H1 (cell line): ENCODE data around the gene TAF6. TPM values are rescaled to one million over a fixed set of nuclear protein-coding genes. Genes with fewer than 3 reads are reported as not detected.
A peak's percentile ranks its signal among the peaks of the same experiment; 100 is the strongest.

ENCODE experiments used
- CTCF ChIA-PET: fragments of 300-600 bp; sonication (Branson Sonifier 250); formaldehyde crosslinking; loops from one replicate; lab custom pipeline; 2021; ENCODE audit not compliant: partially characterized antibody; lab: Charles Lee
- POLR2A ChIA-PET: fragments of 300-600 bp; sonication (Branson Sonifier 250); formaldehyde crosslinking; loops from one replicate; lab custom pipeline; 2021; ENCODE audit warnings: inconsistent platforms; ENCODE audit not compliant: partially characterized antibody; lab: Charles Lee
- DNase-seq, 2 experiments: peaks; one replicate each; pipeline versions ENCODE4 v3.0.0 to v3.0.0-alpha.2; 2010 to 2022; ENCODE audit warnings: low spot score in 2 of 2, low read depth in 1 of 2, mixed read lengths in 1 of 2
- FAIRE-seq: peaks from 2 replicates; lab custom pipeline; 2011; peaks lifted over from hg19 to GRCh38; lab: Jason Lieb, UNC
- H2AFZ ChIP-seq: 2 replicates; pipeline ENCODE4 v1.8.1; 2012; ENCODE audit warnings: low read length, inconsistent platforms
- H2AK5ac ChIP-seq: 2 replicates; pipeline ENCODE4 v1.6.1; 2013; ENCODE audit warnings: low read depth, low read length
- H2BK120ac ChIP-seq: replicated peaks from 2 replicates; pipeline ENCODE3; 2013; ENCODE audit warnings: low read depth, low read length, inconsistent platforms
- H2BK12ac ChIP-seq: 2 replicates; pipeline ENCODE4 v1.6.1; 2013; ENCODE audit warnings: low read depth, low read length
- H2BK15ac ChIP-seq: 2 replicates; pipeline ENCODE4 v1.6.1; 2013; ENCODE audit warnings: low read length
- H2BK20ac ChIP-seq: 2 replicates; pipeline ENCODE4 v1.6.1; 2013; ENCODE audit warnings: low read length
- H2BK5ac ChIP-seq: 2 replicates; pipeline ENCODE4 v1.6.1; 2013; ENCODE audit warnings: low read depth, low read length
- H3K14ac ChIP-seq: 2 replicates; pipeline ENCODE4 v1.6.1; 2013; ENCODE audit warnings: inconsistent platforms; ENCODE audit not compliant: insufficient read length
- H3K18ac ChIP-seq: 2 replicates; pipeline ENCODE4 v1.6.1; 2013; ENCODE audit warnings: low read length; ENCODE audit errors: extremely low read depth
- H3K23ac ChIP-seq: 2 replicates; pipeline ENCODE4 v1.6.1; 2013; ENCODE audit warnings: inconsistent platforms; ENCODE audit not compliant: insufficient read length
- H3K23me2 ChIP-seq: 2 replicates; pipeline ENCODE4 v1.6.1; 2013; ENCODE audit warnings: low read depth, low read length
- H3K27ac ChIP-seq: 2 replicates; pipeline ENCODE4 v1.6.1; 2011; ENCODE audit warnings: low read depth, low read length, inconsistent platforms
- H3K27me3 ChIP-seq, 4 experiments: replicated peaks in 1 of 4; 1 replicate in 1 of 4; 2 replicates in 3 of 4; pipeline versions ENCODE4 v1.6.1 to v1.8.1; 2011 to 2013; ENCODE audit warnings: low read length in 3 of 4, mild to moderate bottlenecking in 3 of 4, inconsistent platforms in 2 of 4, mixed read lengths in 2 of 4, moderate library complexity in 1 of 4; ENCODE audit not compliant: control insufficient read depth in 3 of 4, insufficient read depth in 3 of 4; ENCODE audit errors: extremely low read depth in 1 of 4
- H3K36me3 ChIP-seq, 4 experiments: 2 replicates each; pipeline versions ENCODE4 v1.6.1 to v1.8.1; 2011 to 2013; ENCODE audit warnings: mild to moderate bottlenecking in 4 of 4, low read length in 3 of 4, moderate library complexity in 2 of 4, control low read depth in 1 of 4, inconsistent platforms in 1 of 4; ENCODE audit not compliant: insufficient read depth in 4 of 4, control insufficient read depth in 2 of 4
- H3K4ac ChIP-seq: replicated peaks from 2 replicates; pipeline ENCODE3; 2013; ENCODE audit warnings: low read length, low read depth, mixed read lengths, inconsistent platforms; ENCODE audit not compliant: insufficient read length
- H3K4me1 ChIP-seq, 4 experiments: replicated peaks in 1 of 4; 1 replicate in 1 of 4; 2 replicates in 3 of 4; pipeline versions ENCODE4 v1.6.1 to v1.8.1; 2011 to 2013; ENCODE audit warnings: low read length in 3 of 4, inconsistent platforms in 2 of 4, mixed read lengths in 1 of 4; ENCODE audit not compliant: insufficient read depth in 4 of 4, control insufficient read depth in 3 of 4
- H3K4me2 ChIP-seq, 2 experiments: 2 replicates each; pipeline versions ENCODE4 v1.6.1 to v1.8.1; 2011 to 2013; ENCODE audit warnings: low read depth in 2 of 2, low read length in 2 of 2, control low read depth in 1 of 2, inconsistent platforms in 1 of 2, mild to moderate bottlenecking in 1 of 2; ENCODE audit not compliant: insufficient read depth in 1 of 2
- H3K4me3 ChIP-seq, 4 experiments: fragments of 200-600, 300-600 bp in 1 of 4; sonication (generic), shearing (Covaris generic), sonication (Bioruptor Twin) in 1 of 4; 2 replicates each; pipeline versions ENCODE4 v1.5.1 to v1.8.1; 2011 to 2016; ENCODE audit warnings: low read length in 4 of 4, low read depth in 3 of 4, control low read depth in 2 of 4, inconsistent platforms in 2 of 4, mild to moderate bottlenecking in 2 of 4, mixed read lengths in 1 of 4, moderate library complexity in 1 of 4; ENCODE audit not compliant: insufficient read depth in 2 of 4; ENCODE audit errors: extremely low read depth in 1 of 4
- H3K56ac ChIP-seq: replicated peaks from 2 replicates; pipeline ENCODE3; 2013; ENCODE audit warnings: low read depth, mild to moderate bottlenecking, mixed read lengths, low read length, inconsistent platforms; ENCODE audit not compliant: insufficient read length
- H3K79me1 ChIP-seq: 2 replicates; pipeline ENCODE4 v1.6.1; 2013; ENCODE audit warnings: low read depth, low read length, control low read depth
- H3K79me2 ChIP-seq, 2 experiments: 2 replicates each; pipeline versions ENCODE4 v1.6.1 to v1.8.1; 2012 to 2013; ENCODE audit warnings: low read length in 2 of 2, mild to moderate bottlenecking in 2 of 2, inconsistent platforms in 1 of 2; ENCODE audit not compliant: insufficient read depth in 2 of 2, control insufficient read depth in 1 of 2
- H3K9ac ChIP-seq, 4 experiments: replicated peaks in 1 of 4; 1 replicate in 1 of 4; 2 replicates in 3 of 4; pipeline versions ENCODE4 v1.6.1 to v1.8.1; 2011 to 2013; ENCODE audit warnings: low read depth in 3 of 4, low read length in 3 of 4, control low read depth in 2 of 4, mild to moderate bottlenecking in 2 of 4, moderate library complexity in 2 of 4, inconsistent platforms in 1 of 4; ENCODE audit errors: extremely low read depth in 1 of 4
- H3K9me3 ChIP-seq, 2 experiments: 2 replicates each; pipeline versions ENCODE4 v1.6.1 to v1.8.1; 2012 to 2013; ENCODE audit warnings: mild to moderate bottlenecking in 2 of 2, moderate library complexity in 2 of 2, control low read depth in 1 of 2, inconsistent platforms in 1 of 2, low read depth in 1 of 2, low read length in 1 of 2, mixed read lengths in 1 of 2; ENCODE audit not compliant: insufficient read depth in 2 of 2
- H4K20me1 ChIP-seq, 2 experiments: replicated peaks in 1 of 2; 2 replicates each; pipeline versions ENCODE3 to v1.8.1; 2011 to 2013; ENCODE audit warnings: inconsistent platforms in 2 of 2, low read length in 2 of 2, mild to moderate bottlenecking in 1 of 2; ENCODE audit not compliant: insufficient read depth in 2 of 2, control insufficient read depth in 1 of 2
- H4K5ac ChIP-seq: 2 replicates; pipeline ENCODE4 v1.6.1; 2013; ENCODE audit warnings: low read length, low read depth, mixed read lengths, inconsistent platforms; ENCODE audit not compliant: insufficient read length
- H4K8ac ChIP-seq: 2 replicates; pipeline ENCODE4 v1.8.0; 2013; ENCODE audit warnings: mild to moderate bottlenecking, moderate library complexity, low read length, inconsistent platforms; ENCODE audit not compliant: insufficient read depth; ENCODE audit errors: extremely low read depth
- H4K91ac ChIP-seq: replicated peaks from 2 replicates; pipeline ENCODE3; 2013; ENCODE audit warnings: low read length, mixed read lengths, inconsistent platforms; ENCODE audit not compliant: insufficient read length
- GABPA ChIP-seq: IDR thresholded peaks from 2 replicates; pipeline ENCODE4 v1.6.1; 2011; ENCODE audit warnings: mild to moderate bottlenecking, low read length, moderate library complexity, borderline replicate concordance; ENCODE audit not compliant: insufficient read depth
- JUN ChIP-seq: IDR thresholded peaks from 2 replicates; pipeline ENCODE4 v1.6.1; 2011; ENCODE audit warnings: low read depth, mild to moderate bottlenecking, improper control_type of control experiment, low read length
- KDM5A ChIP-seq: fragments of 200-600 bp; IDR thresholded peaks from 2 replicates; pipeline ENCODE4 v1.7.1; 2012; ENCODE audit warnings: mild to moderate bottlenecking, low read length, inconsistent platforms, mixed read lengths
- MAX ChIP-seq: IDR thresholded peaks from 2 replicates; pipeline ENCODE4 v1.6.1; 2012; ENCODE audit warnings: inconsistent platforms
- POLR2A ChIP-seq, 2 experiments: IDR thresholded peaks; 1 replicate in 1 of 2; 2 replicates in 1 of 2; pipeline ENCODE4 v1.6.1; 2011; ENCODE audit warnings: low read depth in 2 of 2, low read length in 2 of 2, mild to moderate bottlenecking in 2 of 2; ENCODE audit errors: control extremely low read depth in 1 of 2
- SIN3A ChIP-seq, 2 experiments: IDR thresholded peaks in 1 of 2; conservative IDR thresholded peaks in 1 of 2; 2 replicates each; pipeline ENCODE4 v1.6.1; 2011 to 2012; ENCODE audit warnings: low read length in 2 of 2, improper control_type of control experiment in 1 of 2, low read depth in 1 of 2, mild to moderate bottlenecking in 1 of 2
- SRF ChIP-seq: IDR thresholded peaks from 2 replicates; pipeline ENCODE4 v1.6.1; 2011; ENCODE audit warnings: mild to moderate bottlenecking, low read depth, low read length, moderate library complexity
- TBP ChIP-seq: IDR thresholded peaks from 2 replicates; pipeline ENCODE4 v1.6.1; 2011; ENCODE audit warnings: low read depth, low read length, improper control_type of control experiment
- ZNF274 ChIP-seq: IDR thresholded peaks from 2 replicates; pipeline ENCODE4 v1.7.0; 2012; ENCODE audit warnings: low read length, borderline replicate concordance; ENCODE audit errors: extremely low read depth
- WGBS, 2 experiments: shearing (Covaris generic) in 1 of 2; methylation state at CpG; one replicate each; pipeline versions ENCODE4 v1.1.6 to v1.1.7; 2013 to 2015; ENCODE audit warnings: low lambda C conversion rate in 2 of 2, mixed read lengths in 2 of 2, inconsistent platforms in 1 of 2, low coverage in 1 of 2, missing lambda C conversion rate in 1 of 2; ENCODE audit not compliant: insufficient replicate concordance in 2 of 2, insufficient coverage in 1 of 2, insufficient read length in 1 of 2; ENCODE audit errors: extremely low coverage in 1 of 2, missing lambda C conversion rate in 1 of 2; 5-methylcytosine and 5-hydroxymethylcytosine counted together
- polyA plus RNA-seq, 7 experiments: library from polyadenylated mRNA; depleted of rRNA in 3 of 7; stranded (reverse) in 5 of 7; unstranded in 2 of 7; fragments of >200 nt in 5 of 7; fragments of 200-250 nt in 2 of 7; gene quantifications; 1 replicate in 5 of 7; 2 replicates in 1 of 7; 4 replicates in 1 of 7; pipeline versions ENCODE4 v1.2.1 to v1.2.3, GENCODE V29; 2011 to 2013; ENCODE audit warnings: missing spikeins in 2 of 7, mixed read lengths in 2 of 7
- total RNA-seq: library from RNA; stranded (reverse); fragmentation: NEBNext Ultra II Directional; extraction: Animal tissue kit (Norgen Biotek cat#: 25700); gene quantifications from 2 replicates; pipeline ENCODE4 v1.2.1, GENCODE V29; 2021

The TAF6 gene
- total and polyA plus RNA-seq, 2 of the 8 experiments (the other 6 are each of a cell fraction or from before 2014, with no cell fraction given): 66.7 to 101 TPM

- DNase-seq (peak in 1 of 2 experiments; percentile 94), FAIRE-seq (no peak)
- H3K23me2 ChIP-seq: peaks cover 8% of the 10 kb centered on the region; the same call in 1 of the 2 replicates
- no peak within 1 kb of the TSS for H3K14ac ChIP-seq
- peak within 1 kb of the TSS; percentile 91 for H3K4ac ChIP-seq
- peak within 1 kb of the TSS; percentile 98 for H2BK5ac ChIP-seq
- peak within 1 kb of the TSS; percentile 84 to 90 (median 88) for H3K4me3 ChIP-seq
- peaks cover 0 to 8% (median 0%) of the 10 kb centered on the region in 4 experiments; a peak in 1 of 7 replicates for H3K4me1 ChIP-seq
- peak within 1 kb of the TSS; percentile 77 to 93 (median 91) for H3K9ac ChIP-seq
- peak within 1 kb of the TSS; percentile 97 for H3K56ac ChIP-seq
- H4K91ac ChIP-seq: peak within 1 kb of the TSS; percentile 98
- POLR2A ChIA-PET: interaction anchor here (0.6 to 19.1 kb wide), 29 partner anchors 9 to 302 kb away, joined by 3 to 414 read pairs (median 4); partner anchors contain the start of genes AP4M1, COPS6, GAL3ST4 and GPC2
- no peak within 1 kb of the TSS for H3K23ac ChIP-seq
- peak within 1 kb of the TSS; percentile 95; the same call in 1 of the 2 replicates for H2BK12ac ChIP-seq
- H2BK15ac ChIP-seq: peak within 1 kb of the TSS; percentile 40; the same call in 1 of the 2 replicates
- no peaks in the 10 kb centered on the region for H3K36me3 ChIP-seq
- peak within 1 kb of the TSS; percentile 74 to 90 for H3K4me2 ChIP-seq
- peak within 1 kb of the TSS; percentile 90 for H3K27ac ChIP-seq
- no peaks in the 10 kb centered on the region for H3K9me3 ChIP-seq
- H3K27me3 ChIP-seq: peaks cover 0 to 11% (median 0%) of the 10 kb centered on the region in 4 experiments; a peak in 2 of 7 replicates
- H2AK5ac ChIP-seq: no peak within 1 kb of the TSS
- peak within 1 kb of the TSS; percentile 78 for H2BK120ac ChIP-seq
- peak within 1 kb of the TSS; percentile 73 for H4K8ac ChIP-seq
- no peaks in the 10 kb centered on the region for H3K79me1 ChIP-seq
- no peaks in the 10 kb centered on the region; a peak in 1 of 4 replicates for H3K79me2 ChIP-seq
- peak within 1 kb of the TSS; percentile 96 for H4K5ac ChIP-seq
- H4K20me1 ChIP-seq: no peaks in the 10 kb centered on the region
- CTCF ChIA-PET: interaction anchor here (0.7 to 9.0 kb wide), 8 partner anchors 14 to 442 kb away, joined by 3 to 108 read pairs (median 6); partner anchors contain the start of genes AP4M1, GAL3ST4, LAMTOR4 and MCM7
- H2BK20ac ChIP-seq: no peak within 1 kb of the TSS
- H3K18ac ChIP-seq: peak within 1 kb of the TSS; percentile 99
- H2AFZ ChIP-seq: peak within 1 kb of the TSS; percentile 72; the same call in 1 of the 2 replicates
- WGBS, 2 experiments: 3% methylated on average over 62 of the region's 85 CpGs; no CpG with 5 or more reads in 1 of the 2 experiments
- TF ChIP-seq SRF (no peak), POLR2A (IDR thresholded peaks at IDR 0.05; ENCODE audit: control extremely low read depth in 1 of 2, low read depth in 2 of 2, low read length in 2 of 2) (peak; percentile 0 to 78), JUN (no peak), MAX (peak; percentile 65), GABPA (no peak), KDM5A (no peak), SIN3A (conservative IDR thresholded peaks at IDR 0.05 in 1 of 2, IDR thresholded peaks at IDR 0.05 in 1 of 2; ENCODE audit: low read depth in 1 of 2, low read length in 2 of 2) (peak in 1 of 2 experiments; percentile 85; a peak in 2 of 4 replicates), TBP (peak; percentile 42), ZNF274 (no peak)
Measured at GRCh38 chr7:100126931-100127865, 8.0 kb upstream of the TAF6 start, which contains the start of gene MBLAC1. Gene MBLAC1, plus strand, starts transcription at chr7:100126967. Its CDS starts 429 bp downstream, at chr7:100127396.
